T-helper 2 cell treated with Interferon-gamma antibody and Interleukin-4, amounts not matched to agents 5 μg/mL and 100 μg/mL, for 36 hours (primary cell): ENCODE results near the gene ARMC5.
"Not testable (repeated sequence)": the region's sequence is repeated elsewhere in the genome, so short reads cannot be mapped to it uniquely, and the experiment has no call there.

Experiments used
- DNase-seq: peaks from one replicate; pipeline ENCODE4 v3.0.0; 2021; ENCODE audit warnings: low spot score
- H3K27ac Mint-ChIP-seq: one replicate; pipeline ENCODE4 v1.8.0; 2021; ENCODE audit warnings: mild to moderate bottlenecking, mixed read lengths
- H3K27me3 Mint-ChIP-seq: one replicate; pipeline ENCODE4 v1.8.0; 2021; ENCODE audit warnings: low read depth, mixed read lengths
- H3K36me3 Mint-ChIP-seq: one replicate; pipeline ENCODE4 v1.8.0; 2021; ENCODE audit warnings: low read depth, mixed read lengths
- H3K4me1 Mint-ChIP-seq: one replicate; pipeline ENCODE4 v1.8.0; 2021; ENCODE audit warnings: low read depth, mixed read lengths
- H3K4me3 Mint-ChIP-seq: one replicate; pipeline ENCODE4 v1.8.0; 2022; ENCODE audit warnings: mild to moderate bottlenecking, moderate library complexity, mixed read lengths
- H3K9me3 Mint-ChIP-seq: one replicate; pipeline ENCODE4 v1.8.0; 2021; ENCODE audit warnings: mixed read lengths

Gene ARMC5, protein sequence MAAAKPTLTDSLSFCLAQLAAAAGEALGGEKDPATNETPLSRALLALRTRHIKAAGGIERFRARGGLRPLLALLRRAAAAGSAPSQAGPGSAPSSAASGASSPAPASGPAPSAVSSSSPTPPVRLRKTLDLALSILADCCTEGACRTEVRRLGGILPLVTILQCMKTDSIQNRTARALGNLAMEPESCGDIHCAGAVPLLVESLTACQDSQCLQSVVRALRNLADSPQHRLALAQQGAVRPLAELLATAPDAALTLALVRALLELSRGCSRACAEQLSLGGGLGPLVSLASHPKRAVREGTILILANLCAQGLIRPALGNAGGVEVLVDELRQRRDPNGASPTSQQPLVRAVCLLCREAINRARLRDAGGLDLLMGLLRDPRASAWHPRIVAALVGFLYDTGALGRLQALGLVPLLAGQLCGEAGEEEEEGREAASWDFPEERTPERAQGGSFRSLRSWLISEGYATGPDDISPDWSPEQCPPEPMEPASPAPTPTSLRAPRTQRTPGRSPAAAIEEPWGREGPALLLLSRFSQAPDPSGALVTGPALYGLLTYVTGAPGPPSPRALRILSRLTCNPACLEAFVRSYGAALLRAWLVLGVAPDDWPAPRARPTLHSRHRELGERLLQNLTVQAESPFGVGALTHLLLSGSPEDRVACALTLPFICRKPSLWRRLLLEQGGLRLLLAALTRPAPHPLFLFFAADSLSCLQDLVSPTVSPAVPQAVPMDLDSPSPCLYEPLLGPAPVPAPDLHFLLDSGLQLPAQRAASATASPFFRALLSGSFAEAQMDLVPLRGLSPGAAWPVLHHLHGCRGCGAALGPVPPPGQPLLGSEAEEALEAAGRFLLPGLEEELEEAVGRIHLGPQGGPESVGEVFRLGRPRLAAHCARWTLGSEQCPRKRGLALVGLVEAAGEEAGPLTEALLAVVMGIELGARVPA

DNA sequence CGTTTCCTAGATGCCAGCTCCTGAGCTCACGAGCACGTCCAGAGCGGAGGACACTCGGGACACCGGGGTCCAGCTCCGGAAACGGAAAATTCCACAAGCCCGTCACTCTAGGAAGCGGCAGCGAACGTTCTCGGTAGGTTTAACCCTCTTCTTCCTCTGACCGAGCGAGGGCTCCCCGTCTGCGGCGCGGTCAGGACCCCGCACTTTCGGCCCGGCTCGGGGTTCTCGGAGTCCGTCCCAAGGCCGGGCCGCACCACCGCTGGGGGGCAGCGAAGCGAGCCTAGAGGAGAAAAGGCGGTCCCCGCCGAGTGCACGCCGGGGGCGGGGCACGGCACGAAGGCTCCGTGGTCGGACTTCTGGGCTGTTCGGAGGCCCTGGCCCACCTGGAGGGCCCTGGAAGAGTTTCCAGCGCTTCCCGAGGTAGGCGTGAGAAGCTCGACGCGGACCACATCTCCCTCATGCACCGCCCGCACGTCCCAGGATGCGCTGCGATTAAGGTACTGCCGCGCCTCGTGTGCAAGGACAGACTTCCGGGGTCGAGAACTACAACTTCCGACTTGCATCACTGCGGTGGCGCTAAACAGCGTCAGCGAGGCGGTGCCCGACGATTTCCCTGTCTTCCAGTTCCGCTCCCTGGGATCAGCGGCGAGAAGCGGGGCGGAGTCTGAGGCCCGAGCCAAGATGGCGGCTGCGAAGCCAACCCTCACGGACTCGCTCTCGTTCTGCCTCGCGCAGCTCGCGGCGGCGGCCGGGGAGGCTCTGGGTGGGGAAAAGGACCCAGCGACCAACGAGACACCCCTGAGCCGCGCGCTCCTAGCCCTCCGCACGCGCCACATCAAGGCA lies at the start of gene ARMC5:
Gene ARMC5, plus strand, starts transcription at position 658 of the 843 bp plus-strand sequence. Its CDS starts 24 bp downstream, at position 682.
- peaks cover 32% of the 10 kb centered on the region for H3K36me3 Mint-ChIP-seq
- peaks cover 37% of the 10 kb centered on the region for H3K4me1 Mint-ChIP-seq
- peak; percentile 96 for DNase-seq
- no peaks in the 10 kb centered on the region for H3K9me3 Mint-ChIP-seq
- H3K27ac Mint-ChIP-seq: peak within 1 kb of the TSS; percentile 96
- H3K27me3 Mint-ChIP-seq: no peaks in the 10 kb centered on the region
- peak within 1 kb of the TSS; percentile 95 for H3K4me3 Mint-ChIP-seq

GRCh38 chr16:31410082-31410481 lies 49.2 kb upstream of the ARMC5 start:
- H3K27ac Mint-ChIP-seq: no peak overlapping the region
- H3K4me3 Mint-ChIP-seq: no peak overlapping the region
- H3K9me3 Mint-ChIP-seq: no peaks in the 10 kb centered on the region
- peaks cover 19% of the 10 kb centered on the region for H3K4me1 Mint-ChIP-seq
- H3K36me3 Mint-ChIP-seq: no peaks in the 10 kb centered on the region
- no peak for DNase-seq
- peaks cover 5% of the 10 kb centered on the region for H3K27me3 Mint-ChIP-seq

DNA sequence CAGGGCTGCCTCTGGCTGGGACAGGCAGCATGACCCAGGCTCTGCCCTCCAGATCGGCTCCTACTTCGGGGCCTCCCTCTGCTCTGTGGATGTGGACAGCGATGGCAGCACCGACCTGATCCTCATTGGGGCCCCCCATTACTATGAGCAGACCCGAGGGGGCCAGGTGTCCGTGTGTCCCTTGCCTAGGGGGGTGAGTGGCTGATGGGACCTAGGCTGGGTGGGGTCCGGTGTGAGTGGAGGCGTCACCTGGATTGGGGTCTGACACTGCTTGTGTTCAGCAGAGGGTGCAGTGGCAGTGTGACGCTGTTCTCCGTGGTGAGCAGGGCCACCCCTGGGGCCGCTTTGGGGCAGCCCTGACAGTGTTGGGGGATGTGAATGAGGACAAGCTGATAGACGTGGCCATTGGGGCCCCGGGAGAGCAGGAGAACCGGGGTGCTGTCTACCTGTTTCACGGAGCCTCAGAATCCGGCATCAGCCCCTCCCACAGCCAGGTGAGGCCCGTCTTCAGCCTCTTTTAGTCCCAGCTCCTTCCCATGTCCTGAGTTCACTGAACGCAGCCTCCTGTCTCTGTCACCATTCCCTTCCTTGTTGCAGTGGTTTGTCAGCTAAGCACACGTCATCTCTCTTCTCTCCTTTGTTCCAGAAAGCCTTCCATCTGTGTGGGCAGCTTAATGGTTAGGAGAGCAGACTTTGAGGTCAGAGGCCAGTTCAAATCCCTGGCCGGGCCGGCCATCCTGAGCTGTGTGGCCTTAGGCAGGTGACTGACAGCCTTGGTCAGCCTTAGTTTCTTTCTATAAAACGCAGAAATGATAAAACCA lies 48.1 kb upstream of the ARMC5 start:
- H3K4me3 Mint-ChIP-seq: no peak overlapping the region
- H3K9me3 Mint-ChIP-seq: no peaks in the 10 kb centered on the region
- peaks cover 28% of the 10 kb centered on the region for H3K4me1 Mint-ChIP-seq
- DNase-seq: no peak
- H3K27ac Mint-ChIP-seq: no peak overlapping the region
- H3K27me3 Mint-ChIP-seq: peaks cover 5% of the 10 kb centered on the region
- H3K36me3 Mint-ChIP-seq: no peaks in the 10 kb centered on the region

GRCh38 chr16:31412750-31413149 lies 46.6 kb upstream of the ARMC5 start:
- no peaks in the 10 kb centered on the region for H3K9me3 Mint-ChIP-seq
- H3K27me3 Mint-ChIP-seq: peaks cover 5% of the 10 kb centered on the region
- H3K4me1 Mint-ChIP-seq: peaks cover 34% of the 10 kb centered on the region
- H3K4me3 Mint-ChIP-seq: no peak overlapping the region
- H3K27ac Mint-ChIP-seq: no peak overlapping the region
- H3K36me3 Mint-ChIP-seq: no peaks in the 10 kb centered on the region
- no peak for DNase-seq

- Mint-ChIP-seq H3K27me3 (peaks cover 4% of the 10 kb centered on the region), H3K36me3 (no peaks in the 10 kb centered on the region), H3K27ac (no peak overlapping the region), H3K4me1 (peaks cover 38% of the 10 kb centered on the region), H3K4me3 (no peak overlapping the region), H3K9me3 (no peaks in the 10 kb centered on the region)
- no peak for DNase-seq
These were observed 45.9 kb upstream of the ARMC5 start for GRCh38 chr16:31413381-31413780.

DNA sequence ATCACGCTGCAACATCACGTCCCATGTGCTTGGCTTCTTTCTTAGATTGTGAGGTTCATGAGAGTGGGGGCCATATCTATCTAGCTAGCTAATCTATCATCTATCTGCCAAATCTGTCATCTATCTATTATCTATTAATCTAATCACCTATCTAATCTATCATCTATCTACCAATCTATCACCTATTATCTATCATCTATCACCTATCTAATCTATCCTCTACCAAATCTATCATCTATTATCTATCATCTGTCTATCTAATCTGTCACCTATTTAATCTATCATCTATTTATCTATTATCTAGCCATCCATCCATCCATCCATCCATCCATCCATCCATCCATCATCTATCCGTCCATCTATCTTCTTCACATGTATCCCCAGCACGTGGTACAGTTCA lies 45.4 kb upstream of the ARMC5 start:
- DNase-seq: no peak
- no peaks in the 10 kb centered on the region for H3K9me3 Mint-ChIP-seq
- peaks cover 38% of the 10 kb centered on the region for H3K4me1 Mint-ChIP-seq
- no peak overlapping the region for H3K4me3 Mint-ChIP-seq
- H3K27ac Mint-ChIP-seq: no peak overlapping the region
- no peaks in the 10 kb centered on the region for H3K36me3 Mint-ChIP-seq
- H3K27me3 Mint-ChIP-seq: no peaks in the 10 kb centered on the region

- no peaks in the 10 kb centered on the region for H3K27me3 Mint-ChIP-seq
- peak overlapping the region; percentile 60 for H3K27ac Mint-ChIP-seq
- H3K9me3 Mint-ChIP-seq: no peaks in the 10 kb centered on the region
- H3K4me3 Mint-ChIP-seq: peak overlapping the region; percentile 19
- DNase-seq: no peak
- peaks cover 38% of the 10 kb centered on the region for H3K4me1 Mint-ChIP-seq
- H3K36me3 Mint-ChIP-seq: no peaks in the 10 kb centered on the region
These were observed 44.6 kb upstream of the ARMC5 start for GRCh38 chr16:31414706-31415105.

DNA sequence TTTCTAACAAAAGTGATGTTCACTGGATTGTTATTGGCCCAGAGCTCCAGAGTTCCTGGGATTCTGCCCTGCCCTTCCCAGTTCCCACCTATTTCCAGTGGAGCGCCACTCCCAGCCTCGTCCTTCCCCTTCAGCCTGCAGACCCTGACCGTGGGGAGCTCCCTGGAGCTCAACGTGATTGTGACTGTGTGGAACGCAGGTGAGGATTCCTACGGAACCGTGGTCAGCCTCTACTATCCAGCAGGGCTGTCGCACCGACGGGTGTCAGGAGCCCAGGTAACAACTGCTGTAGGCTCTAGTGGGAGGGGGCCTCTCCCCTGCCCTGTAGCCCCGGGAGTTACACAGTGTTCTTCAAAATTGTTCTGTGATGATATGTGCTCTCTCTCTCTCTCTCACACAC lies 42.9 kb upstream of the ARMC5 start:
- Mint-ChIP-seq H3K27ac (no peak overlapping the region), H3K9me3 (no peaks in the 10 kb centered on the region), H3K36me3 (peaks cover 3% of the 10 kb centered on the region), H3K27me3 (no peaks in the 10 kb centered on the region), H3K4me3 (no peak overlapping the region), H3K4me1 (peaks cover 47% of the 10 kb centered on the region)
- DNase-seq: no peak

DNA sequence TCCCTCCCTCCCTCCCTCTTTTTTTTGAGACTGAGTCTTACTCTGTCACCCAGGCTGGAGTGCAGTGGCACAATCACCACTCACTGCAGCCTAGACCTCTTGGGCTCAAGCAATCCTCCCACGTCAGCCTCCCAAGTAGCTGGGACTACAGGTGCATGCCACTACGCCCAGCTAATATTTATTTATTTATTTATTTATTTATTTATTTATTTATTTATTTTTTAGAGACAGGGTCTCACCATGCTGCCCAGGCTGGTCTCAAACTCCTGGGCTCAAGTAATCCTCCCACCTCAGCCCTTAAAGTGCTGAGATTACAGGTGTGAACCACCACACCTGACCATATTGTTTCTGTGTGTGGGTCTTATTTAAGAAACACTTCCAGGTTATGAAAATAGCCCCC lies 42.3 kb upstream of the ARMC5 start:
- DNase-seq, H3K9me3 Mint-ChIP-seq, H3K27ac Mint-ChIP-seq, H3K36me3 Mint-ChIP-seq, H3K4me3 Mint-ChIP-seq, H3K27me3 Mint-ChIP-seq: not testable (repeated sequence)
- peaks cover 53% of the 10 kb centered on the region for H3K4me1 Mint-ChIP-seq

- Mint-ChIP-seq H3K4me3 (no peak overlapping the region), H3K9me3 (no peaks in the 10 kb centered on the region), H3K36me3 (peaks cover 3% of the 10 kb centered on the region), H3K27ac (no peak overlapping the region), H3K27me3 (no peaks in the 10 kb centered on the region), H3K4me1 (peaks cover 59% of the 10 kb centered on the region)
- no peak for DNase-seq
These were observed 41.4 kb upstream of the ARMC5 start for GRCh38 chr16:31417916-31418315.

DNA sequence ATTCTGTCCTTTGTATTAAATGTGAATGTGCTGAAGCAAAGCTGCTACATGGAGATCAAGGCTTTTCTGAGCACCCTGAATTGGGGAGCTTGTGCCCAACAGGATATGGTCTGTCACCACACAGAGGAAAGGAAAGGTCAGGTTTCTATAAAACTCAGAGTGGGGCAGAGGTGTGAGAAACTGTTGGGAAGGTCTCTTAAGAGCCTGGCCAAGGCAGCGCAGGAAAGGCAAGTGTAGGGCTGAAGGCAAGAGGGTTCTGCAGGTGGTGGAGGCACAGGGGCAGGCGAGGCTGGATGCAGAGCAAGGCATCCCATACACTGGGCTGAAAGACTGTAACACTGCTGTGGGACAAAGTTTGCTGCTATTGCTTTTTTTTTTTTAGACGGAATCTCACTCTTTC lies 39.3 kb upstream of the ARMC5 start:
- Mint-ChIP-seq H3K4me1 (peaks cover 53% of the 10 kb centered on the region), H3K27ac (peak overlapping the region; percentile 86), H3K4me3 (peak overlapping the region; percentile 62), H3K36me3 (peaks cover 3% of the 10 kb centered on the region), H3K27me3 (no peaks in the 10 kb centered on the region), H3K9me3 (no peaks in the 10 kb centered on the region)
- peak; percentile 33 for DNase-seq

DNA sequence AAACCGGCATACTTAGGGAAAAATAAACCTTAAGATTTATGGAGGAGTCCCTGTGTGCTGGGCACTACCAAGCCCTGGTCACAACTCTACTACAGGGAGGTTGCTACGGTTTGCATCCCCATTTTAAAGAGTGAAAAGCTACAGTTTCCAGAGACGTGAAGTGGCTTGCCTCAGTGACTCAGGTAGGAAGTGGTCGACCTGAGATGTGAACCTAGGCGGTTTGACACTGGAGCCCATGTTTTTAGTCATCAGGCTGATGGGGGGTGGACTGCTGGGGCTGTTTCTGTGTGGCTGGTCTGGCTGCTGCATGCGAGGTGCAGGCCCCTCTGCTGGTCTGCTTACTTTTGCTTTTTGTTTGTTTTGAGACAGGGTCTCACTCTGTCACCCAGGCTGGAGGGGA lies 37.7 kb upstream of the ARMC5 start:
- Mint-ChIP-seq H3K27ac (peak overlapping the region; percentile 89), H3K4me3 (peak overlapping the region; percentile 62), H3K36me3 (peaks cover 3% of the 10 kb centered on the region), H3K27me3 (no peaks in the 10 kb centered on the region), H3K4me1 (peaks cover 44% of the 10 kb centered on the region), H3K9me3 (no peaks in the 10 kb centered on the region)
- DNase-seq: peak; percentile 82

- DNase-seq: no peak
- H3K9me3 Mint-ChIP-seq: no peaks in the 10 kb centered on the region
- H3K4me1 Mint-ChIP-seq: peaks cover 39% of the 10 kb centered on the region
- peaks cover 3% of the 10 kb centered on the region for H3K36me3 Mint-ChIP-seq
- H3K4me3 Mint-ChIP-seq: peak overlapping the region; percentile 40
- H3K27ac Mint-ChIP-seq: peak overlapping the region; percentile 64
- no peaks in the 10 kb centered on the region for H3K27me3 Mint-ChIP-seq
These were observed 36.1 kb upstream of the ARMC5 start for GRCh38 chr16:31423241-31423640.
